RWPE1 (cell line): ENCODE measurements around the gene SH3GL1.

Experiments used
- CTCF ChIA-PET: fragments of 350-600 bp; sonication (Branson Sonifier 250); formaldehyde crosslinking; extraction: SDS; loops from one replicate; lab custom pipeline; 2021; lab: Yijun Ruan, JAX
- POLR2A ChIA-PET: fragments of 400-600 bp; formaldehyde crosslinking; extraction: SDS; loops from one replicate; lab custom pipeline; 2020; ENCODE audit warnings: antibody characterized with exemption; ENCODE audit not compliant: low non-redundant PET; lab: Yijun Ruan, JAX
- DNase-seq: peaks from one replicate; pipeline ENCODE4 v3.0.0; 2012; ENCODE audit warnings: low spot score
- H3K27ac ChIP-seq: fragments of 450-650 bp; 2 replicates; pipeline ENCODE4 v1.5.1; 2017
- TF ChIP-seq, protein P1 (sequence below): fragments of 450-650 bp; conservative IDR thresholded peaks from 2 replicates; pipeline ENCODE4 v1.5.1; 2017; ENCODE audit warnings: low read depth, mild to moderate bottlenecking

Gene SH3GL1

GRCh38 chr19:4393947-4394590, 6.3 kb downstream of the SH3GL1 start:
- ChIA-PET POLR2A (no interaction called here), CTCF (interaction anchor here (0.7 to 2.4 kb wide), 2 partner anchors 16 to 24 kb away, joined by 4 to 8 read pairs; no protein-coding TSS in a partner anchor)
- H3K27ac ChIP-seq: peak overlapping the region; percentile 99
- TF ChIP-seq, protein P1, sequence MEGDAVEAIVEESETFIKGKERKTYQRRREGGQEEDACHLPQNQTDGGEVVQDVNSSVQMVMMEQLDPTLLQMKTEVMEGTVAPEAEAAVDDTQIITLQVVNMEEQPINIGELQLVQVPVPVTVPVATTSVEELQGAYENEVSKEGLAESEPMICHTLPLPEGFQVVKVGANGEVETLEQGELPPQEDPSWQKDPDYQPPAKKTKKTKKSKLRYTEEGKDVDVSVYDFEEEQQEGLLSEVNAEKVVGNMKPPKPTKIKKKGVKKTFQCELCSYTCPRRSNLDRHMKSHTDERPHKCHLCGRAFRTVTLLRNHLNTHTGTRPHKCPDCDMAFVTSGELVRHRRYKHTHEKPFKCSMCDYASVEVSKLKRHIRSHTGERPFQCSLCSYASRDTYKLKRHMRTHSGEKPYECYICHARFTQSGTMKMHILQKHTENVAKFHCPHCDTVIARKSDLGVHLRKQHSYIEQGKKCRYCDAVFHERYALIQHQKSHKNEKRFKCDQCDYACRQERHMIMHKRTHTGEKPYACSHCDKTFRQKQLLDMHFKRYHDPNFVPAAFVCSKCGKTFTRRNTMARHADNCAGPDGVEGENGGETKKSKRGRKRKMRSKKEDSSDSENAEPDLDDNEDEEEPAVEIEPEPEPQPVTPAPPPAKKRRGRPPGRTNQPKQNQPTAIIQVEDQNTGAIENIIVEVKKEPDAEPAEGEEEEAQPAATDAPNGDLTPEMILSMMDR: no peak
- no peak for DNase-seq

GRCh38 chr19:4391701-4392483, 8.5 kb downstream of the SH3GL1 start:
- peak overlapping the region; percentile 99 for H3K27ac ChIP-seq
- TF ChIP-seq, protein P1: no peak
- no peak for DNase-seq
- ChIA-PET POLR2A (no interaction called here), CTCF (interaction anchor here (0.6 to 1.0 kb wide), 3 partner anchors 8 to 25 kb away, joined by 3 read pairs; partner anchors contain the start of gene SH3GL1)

GRCh38 chr19:4391306-4391693, 9.0 kb downstream of the SH3GL1 start:
- CTCF ChIA-PET: interaction anchor here (0.6 to 1.0 kb wide), 3 partner anchors 9 to 25 kb away, joined by 3 read pairs; partner anchors contain the start of gene SH3GL1
- no peak for DNase-seq
- POLR2A ChIA-PET: no interaction called here
- peak overlapping the region; percentile 99 for H3K27ac ChIP-seq
- TF ChIP-seq, protein P1: no peak

DNA sequence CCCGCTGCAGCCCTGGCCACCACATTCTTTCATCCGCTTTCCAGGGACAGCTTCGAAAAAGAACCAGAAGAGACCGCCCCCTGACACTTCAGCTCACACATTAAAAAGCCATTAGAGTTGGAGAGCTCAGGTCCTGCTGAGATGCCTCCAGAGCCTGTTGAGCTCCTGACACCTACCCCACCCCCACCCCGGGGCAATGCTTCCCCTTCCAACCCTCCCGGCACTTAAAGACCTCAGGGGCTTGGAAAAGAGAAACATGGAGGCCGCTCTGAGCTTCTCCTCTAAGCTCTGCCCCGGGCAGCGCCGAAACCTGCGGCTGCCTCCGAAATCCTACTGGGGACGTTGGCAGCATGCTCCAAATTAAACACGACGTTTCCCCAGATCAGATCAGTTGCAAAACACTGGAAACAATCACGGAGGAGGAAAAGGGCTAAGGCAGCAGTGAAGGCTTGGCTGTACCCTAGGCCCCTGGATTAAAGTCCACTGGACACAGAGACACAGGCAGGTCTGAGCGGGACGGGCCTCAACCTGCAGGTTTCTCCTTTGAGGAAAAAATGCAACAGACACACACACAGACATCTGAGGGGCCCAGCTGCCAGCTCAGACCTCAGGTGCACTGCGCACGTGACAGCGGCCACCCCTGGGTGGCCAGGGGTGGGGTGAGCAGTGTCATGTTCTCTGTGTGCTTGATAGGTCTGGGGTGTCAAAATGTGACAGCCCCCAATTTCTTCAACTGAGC, 9.6 kb downstream of the SH3GL1 start:
- ChIA-PET CTCF (interaction anchor here (0.6 to 1.0 kb wide), 6 partner anchors 9 to 82 kb away, joined by 3 to 4 read pairs (median 3); partner anchors contain the start of gene SH3GL1), POLR2A (interaction anchor here (0.6 kb wide), 2 partner anchors 8 to 9 kb away, joined by 3 to 10 read pairs; no protein-coding TSS in a partner anchor)
- no peak for DNase-seq
- TF ChIP-seq, protein P1: no peak
- peak overlapping the region; percentile 99 for H3K27ac ChIP-seq

DNA sequence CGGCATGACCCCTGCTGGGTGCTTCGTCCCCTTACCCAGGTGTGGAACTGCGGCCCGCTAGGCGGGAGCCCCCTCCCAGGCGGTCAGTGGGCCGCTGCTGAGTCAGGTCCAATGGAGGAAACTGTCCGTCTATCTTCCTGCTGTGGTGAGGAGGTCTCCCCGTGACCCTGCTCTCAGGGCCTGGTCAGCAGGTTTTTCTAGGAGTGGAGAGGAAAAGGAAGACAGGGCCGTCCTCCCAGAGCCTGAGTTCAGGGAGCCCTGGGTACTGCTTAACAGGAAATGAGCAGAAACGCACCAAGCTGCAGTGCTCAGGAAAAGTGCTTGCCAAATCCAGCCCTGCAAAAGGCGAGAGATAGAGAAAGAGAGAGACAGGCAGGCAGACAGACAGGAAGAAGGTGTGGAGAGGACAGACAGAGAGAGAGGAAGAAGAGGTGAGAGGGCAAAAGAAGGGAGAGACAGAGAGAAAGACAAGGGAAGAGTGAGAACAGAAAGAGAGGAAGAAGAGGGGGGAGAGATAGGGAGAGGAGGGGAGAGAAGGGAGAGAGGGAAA, 10.3 kb downstream of the SH3GL1 start:
- ChIA-PET POLR2A (interaction anchor here (0.6 kb wide), 1 partner anchor 8 kb away, joined by 3 read pairs; no protein-coding TSS in a partner anchor), CTCF (interaction anchor here (0.6 to 1.0 kb wide), 4 partner anchors 15 to 82 kb away, joined by 3 to 4 read pairs (median 3); no protein-coding TSS in a partner anchor)
- H3K27ac ChIP-seq: peak overlapping the region; percentile 99
- TF ChIP-seq, protein P1: no peak
- DNase-seq: no peak
